Activated T-cell treated with anti-CD3 and anti-CD28 coated beads for 24 hours (primary cell): Measurements from ENCODE around the gene POLE.

Experiments
- DNase-seq: peaks from one replicate; pipeline ENCODE4 v3.0.0-alpha.2; 2020; ENCODE audit warnings: low read depth

POLE gene

DNA sequence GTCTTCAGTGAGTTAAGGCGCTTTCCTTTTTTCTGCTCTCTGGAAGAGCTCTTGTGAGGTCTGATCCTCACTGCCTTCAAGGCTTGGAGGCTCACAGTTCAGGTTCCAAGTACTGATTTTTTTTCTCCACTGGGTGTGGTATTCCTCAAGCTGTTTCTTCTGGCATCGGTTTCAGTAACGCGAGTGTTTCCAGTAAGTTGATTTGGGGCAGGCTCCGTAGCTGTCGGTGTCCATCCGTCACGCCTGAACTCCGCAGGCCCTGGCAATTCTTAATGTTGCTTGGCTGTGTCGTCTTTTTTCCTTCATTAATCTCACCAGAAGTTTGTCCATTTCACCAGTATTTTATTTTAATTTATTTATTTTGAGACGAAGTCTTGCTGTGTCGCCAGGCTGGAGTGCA is 107.4 kb downstream of the POLE start:
- no peak for DNase-seq

DNA sequence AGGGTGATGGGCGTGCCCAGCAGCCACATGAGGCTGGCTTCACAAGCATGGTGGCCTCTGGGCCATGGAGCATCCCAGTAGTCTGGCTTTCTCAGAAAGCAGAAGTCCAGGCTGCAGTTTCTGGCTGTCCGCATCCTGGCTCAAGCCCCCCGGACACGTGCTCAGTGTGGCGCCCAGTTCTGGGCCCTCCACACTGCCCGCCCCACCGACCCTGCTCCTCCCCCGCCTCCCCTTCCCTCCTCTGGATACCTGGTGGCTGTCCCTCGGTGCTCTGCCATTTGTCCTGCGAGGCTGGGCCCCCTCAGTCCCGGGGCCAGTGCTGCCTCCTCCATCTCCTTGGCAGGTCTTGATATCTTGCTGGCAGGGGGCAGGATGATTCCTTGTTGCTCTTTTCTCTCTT is 108.3 kb downstream of the POLE start:
- no peak for DNase-seq

DNA sequence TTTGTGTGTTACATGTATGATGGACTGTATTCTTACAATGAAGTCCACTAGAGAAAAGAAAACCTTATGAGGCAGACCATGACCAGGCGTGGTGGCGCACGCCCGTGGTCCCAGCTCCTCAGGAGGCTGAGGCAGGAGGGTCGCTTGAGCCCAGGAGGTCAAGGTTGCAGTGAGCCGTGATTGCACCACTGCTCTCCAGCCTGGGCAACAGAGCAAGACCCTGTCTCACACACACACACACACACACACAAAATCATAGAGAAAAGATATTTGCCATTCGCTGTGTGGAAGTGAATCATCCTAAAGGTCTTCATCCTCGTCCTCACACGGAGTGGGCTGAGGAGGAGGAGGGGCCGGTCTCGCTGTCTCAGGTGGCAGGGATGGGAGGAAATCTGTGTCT is 109.0 kb downstream of the POLE start:
- DNase-seq = no peak

DNA sequence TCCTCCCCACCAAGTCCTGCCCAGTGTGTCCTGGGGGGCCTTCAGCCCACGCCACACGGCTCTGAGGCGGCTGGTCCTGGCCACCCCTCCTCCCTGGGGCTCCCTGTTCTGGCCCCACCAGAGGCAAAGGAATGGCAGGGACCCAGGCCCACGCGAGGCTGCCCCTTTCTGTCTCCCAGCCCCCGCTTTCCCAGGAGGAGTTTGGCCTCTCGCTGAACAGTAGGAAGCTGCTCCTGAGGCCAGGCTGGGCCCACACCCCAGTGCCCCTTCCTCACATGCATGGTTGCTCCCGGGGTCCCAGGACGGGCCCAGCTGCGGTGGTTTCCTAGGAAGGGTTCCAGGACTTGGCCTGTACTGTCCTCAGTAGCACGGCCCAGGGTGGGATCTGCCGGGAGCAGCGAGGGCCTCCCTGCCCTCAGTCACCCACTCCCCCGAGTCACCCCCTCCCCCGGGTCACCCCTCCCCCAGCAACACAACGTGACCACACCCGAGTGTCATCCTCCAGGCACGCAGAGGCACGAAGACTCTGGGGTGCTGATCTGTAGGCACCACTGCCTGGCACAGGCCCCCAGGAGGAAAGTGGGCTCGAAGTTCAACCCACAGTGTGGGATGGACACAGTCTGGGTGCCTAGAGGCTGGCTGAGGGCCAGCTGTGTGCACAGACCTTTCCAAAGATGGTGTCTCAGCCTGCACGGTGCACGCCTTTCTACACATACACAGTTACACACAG is 109.8 kb downstream of the POLE start:
- no peak for DNase-seq

DNA sequence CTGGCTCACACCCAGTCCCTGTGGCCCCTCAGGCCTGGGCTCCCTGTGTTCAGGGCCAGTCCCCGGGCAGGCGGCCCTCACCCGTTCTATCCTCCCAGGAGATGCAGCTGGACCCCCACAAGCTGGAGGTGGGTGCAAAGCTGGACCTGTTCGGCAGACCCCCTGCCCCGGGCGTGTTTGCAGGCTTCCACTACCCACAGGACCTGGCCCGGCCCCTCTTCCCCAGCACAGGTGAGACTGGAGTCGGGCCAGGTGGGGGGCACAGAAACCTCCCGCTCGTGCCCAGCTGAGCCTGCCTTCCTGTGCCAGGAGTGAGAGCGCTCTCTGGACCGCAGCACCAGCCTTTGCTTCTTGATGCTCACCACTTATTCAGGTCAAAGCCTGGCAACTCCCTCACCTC is 110.4 kb downstream of the POLE start:
- no peak for DNase-seq

DNA sequence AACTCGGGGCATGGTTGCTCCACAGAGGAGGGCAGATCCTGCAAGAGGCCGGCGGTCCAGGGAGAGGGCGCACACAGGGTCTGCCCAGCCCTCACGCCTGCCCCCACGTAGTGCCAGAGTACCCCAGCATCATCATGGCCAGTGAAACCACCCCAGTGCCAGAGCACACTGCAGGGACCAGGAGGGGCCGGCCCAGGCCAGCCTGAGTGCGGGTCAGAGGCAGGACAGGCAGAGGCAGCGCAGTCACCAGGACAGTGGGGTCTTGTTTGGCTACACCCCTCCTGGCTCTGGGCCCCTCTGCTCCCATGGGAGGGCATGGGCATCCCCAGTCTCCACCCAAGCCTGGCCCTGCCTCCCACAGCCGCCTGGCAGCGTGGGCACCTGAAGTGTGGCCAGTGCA is 111.5 kb downstream of the POLE start:
- DNase-seq = no peak

DNA sequence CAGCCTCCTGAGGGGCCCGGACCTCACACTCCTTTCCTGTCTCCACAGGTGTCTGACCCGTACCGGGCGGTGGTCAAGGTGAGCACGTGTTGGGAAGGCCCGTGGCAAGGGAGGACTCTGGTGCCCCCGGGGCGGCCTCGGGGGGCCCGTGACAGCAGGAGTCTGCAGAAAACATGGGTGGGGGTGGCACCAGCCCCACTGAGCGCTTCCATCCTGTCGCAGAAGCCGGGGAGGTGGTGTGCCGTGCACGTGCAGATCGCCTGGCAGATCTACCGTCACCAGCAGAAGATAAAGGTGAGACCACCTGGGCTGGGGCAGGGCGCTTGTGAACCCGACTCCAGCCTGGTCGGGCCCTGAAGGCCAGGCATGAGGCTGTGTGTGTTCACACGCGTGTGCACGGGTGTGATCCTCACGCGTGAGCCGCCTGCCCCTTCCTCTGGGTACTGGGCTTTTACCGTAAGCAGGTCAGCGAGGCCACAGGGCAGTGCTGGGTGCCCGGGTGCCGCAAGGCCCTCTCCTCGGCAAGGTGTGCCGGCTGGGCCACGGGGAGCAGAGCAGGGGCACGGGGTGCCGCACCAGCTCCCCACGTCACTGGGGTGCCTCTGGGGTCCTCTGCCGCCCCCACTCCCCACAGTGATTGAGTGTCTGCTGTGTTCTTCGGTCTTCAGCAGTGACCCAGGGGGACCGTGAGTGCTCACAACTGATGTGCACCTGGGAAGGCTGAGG is 112.7 kb downstream of the POLE start:
- no peak for DNase-seq
